K562 (cell line): ENCODE measurements around the gene GALR3.

Source experiments
- HDAC6 ChIP-seq: IDR thresholded peaks from 2 replicates; pipeline ENCODE4 v1.6.1; 2012; ENCODE audit warnings: low read depth, mild to moderate bottlenecking, control low read depth, inconsistent platforms, low read length, moderate library complexity
- SRSF1 ChIP-seq: fragments of 200-400 bp; formaldehyde crosslinking; IDR thresholded peaks from 2 replicates; pipeline ENCODE4 v1.6.1; 2017; ENCODE audit warnings: mild to moderate bottlenecking, low read depth, low read length, moderate library complexity
- ZNF436 ChIP-seq: fragments of 250-450, 450-650 bp; sonication (Bioruptor Pico); formaldehyde crosslinking; IDR thresholded peaks from 2 replicates; pipeline ENCODE4 v1.7.0; 2020; ENCODE audit warnings: mild to moderate bottlenecking
- TF ChIP-seq, protein P1 (sequence below): fragments of 450-650 bp; formaldehyde crosslinking; IDR thresholded peaks from 2 replicates; pipeline ENCODE4 v1.4.0; 2022; ENCODE audit warnings: missing genetic modification characterization
- TF ChIP-seq, protein P2 (sequence below), 2 experiments: fragments of 450-650 bp; formaldehyde crosslinking in 1 of 2; IDR thresholded peaks; 2 replicates each; pipeline versions ENCODE4 v1.4.0 to v1.6.1; 2014 to 2020; ENCODE audit warnings: mild to moderate bottlenecking in 2 of 2, borderline replicate concordance in 1 of 2, low read depth in 1 of 2

DNA sequence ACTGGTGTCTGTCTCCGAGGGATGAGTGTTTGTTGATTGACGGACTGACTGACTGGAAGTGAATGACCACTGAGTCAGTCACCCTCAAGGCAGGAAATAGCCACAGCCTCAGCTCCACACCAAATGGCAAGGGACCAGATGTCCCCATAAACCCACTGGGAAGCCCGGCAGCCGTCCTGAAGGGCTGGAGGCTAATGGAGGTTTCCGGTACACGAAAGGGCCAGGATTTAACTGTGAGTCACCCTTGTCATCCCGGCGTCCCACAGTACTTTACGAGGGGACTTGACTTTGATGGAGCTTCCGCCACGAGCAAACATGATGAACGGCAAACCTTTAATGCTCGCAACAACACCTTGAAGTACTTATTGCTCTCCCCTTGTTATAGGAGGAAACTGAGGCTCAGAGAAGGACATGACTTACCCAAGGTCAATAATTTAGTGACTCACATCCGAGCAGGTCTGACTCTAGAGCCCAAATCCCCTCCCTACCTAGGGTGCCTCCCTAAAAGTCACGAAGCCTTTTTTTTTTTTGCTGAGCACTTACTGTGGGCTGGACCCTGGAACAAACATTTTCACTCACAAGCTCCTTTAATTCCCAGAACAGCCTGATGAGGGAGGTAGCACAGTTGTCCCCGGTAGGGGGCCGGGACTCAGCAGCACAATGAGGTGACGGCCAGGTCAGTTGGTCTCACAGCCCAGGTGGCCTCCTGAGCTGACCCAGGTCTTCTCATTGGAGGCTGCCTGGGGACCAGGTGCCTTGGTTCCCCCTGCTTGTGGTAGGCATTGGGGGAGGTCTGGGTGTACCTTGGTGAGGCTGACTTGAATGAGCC lies 40.6 kb upstream of the GALR3 start:
- TF ChIP-seq HDAC6 (no peak), ZNF436 (CRISPR knock-in tag) (no peak), SRSF1 (no peak)
- TF ChIP-seq, protein P1, sequence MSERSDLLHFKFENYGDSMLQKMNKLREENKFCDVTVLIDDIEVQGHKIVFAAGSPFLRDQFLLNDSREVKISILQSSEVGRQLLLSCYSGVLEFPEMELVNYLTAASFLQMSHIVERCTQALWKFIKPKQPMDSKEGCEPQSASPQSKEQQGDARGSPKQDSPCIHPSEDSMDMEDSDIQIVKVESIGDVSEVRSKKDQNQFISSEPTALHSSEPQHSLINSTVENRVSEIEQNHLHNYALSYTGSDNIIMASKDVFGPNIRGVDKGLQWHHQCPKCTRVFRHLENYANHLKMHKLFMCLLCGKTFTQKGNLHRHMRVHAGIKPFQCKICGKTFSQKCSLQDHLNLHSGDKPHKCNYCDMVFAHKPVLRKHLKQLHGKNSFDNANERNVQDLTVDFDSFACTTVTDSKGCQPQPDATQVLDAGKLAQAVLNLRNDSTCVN (CRISPR knock-in tag) = no peak
- TF ChIP-seq, protein P2, sequence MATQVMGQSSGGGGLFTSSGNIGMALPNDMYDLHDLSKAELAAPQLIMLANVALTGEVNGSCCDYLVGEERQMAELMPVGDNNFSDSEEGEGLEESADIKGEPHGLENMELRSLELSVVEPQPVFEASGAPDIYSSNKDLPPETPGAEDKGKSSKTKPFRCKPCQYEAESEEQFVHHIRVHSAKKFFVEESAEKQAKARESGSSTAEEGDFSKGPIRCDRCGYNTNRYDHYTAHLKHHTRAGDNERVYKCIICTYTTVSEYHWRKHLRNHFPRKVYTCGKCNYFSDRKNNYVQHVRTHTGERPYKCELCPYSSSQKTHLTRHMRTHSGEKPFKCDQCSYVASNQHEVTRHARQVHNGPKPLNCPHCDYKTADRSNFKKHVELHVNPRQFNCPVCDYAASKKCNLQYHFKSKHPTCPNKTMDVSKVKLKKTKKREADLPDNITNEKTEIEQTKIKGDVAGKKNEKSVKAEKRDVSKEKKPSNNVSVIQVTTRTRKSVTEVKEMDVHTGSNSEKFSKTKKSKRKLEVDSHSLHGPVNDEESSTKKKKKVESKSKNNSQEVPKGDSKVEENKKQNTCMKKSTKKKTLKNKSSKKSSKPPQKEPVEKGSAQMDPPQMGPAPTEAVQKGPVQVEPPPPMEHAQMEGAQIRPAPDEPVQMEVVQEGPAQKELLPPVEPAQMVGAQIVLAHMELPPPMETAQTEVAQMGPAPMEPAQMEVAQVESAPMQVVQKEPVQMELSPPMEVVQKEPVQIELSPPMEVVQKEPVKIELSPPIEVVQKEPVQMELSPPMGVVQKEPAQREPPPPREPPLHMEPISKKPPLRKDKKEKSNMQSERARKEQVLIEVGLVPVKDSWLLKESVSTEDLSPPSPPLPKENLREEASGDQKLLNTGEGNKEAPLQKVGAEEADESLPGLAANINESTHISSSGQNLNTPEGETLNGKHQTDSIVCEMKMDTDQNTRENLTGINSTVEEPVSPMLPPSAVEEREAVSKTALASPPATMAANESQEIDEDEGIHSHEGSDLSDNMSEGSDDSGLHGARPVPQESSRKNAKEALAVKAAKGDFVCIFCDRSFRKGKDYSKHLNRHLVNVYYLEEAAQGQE (IDR thresholded peaks at IDR 0.05; ENCODE audit: borderline replicate concordance) = no peak
- TF ChIP-seq, protein P2 (CRISPR knock-in tag; IDR thresholded peaks at IDR 0.05; ENCODE audit: low read depth) = no peak
